NOMO-1 treated with dmso at 0.1 percent for 144 hours (cell line): ENCODE measurements around the gene B3GALT4.

Source experiments
- DNase-seq: peaks from one replicate; lab custom pipeline; 2025; ENCODE audit not compliant: unreplicated experiment; lab: John Stamatoyannopoulos, UW

B3GALT4 gene

GRCh38 chr6:33288921-33289783, 12.2 kb downstream of the B3GALT4 start, which contains the start of the genes PFDN6 and WDR46:
TSS of gene PFDN6 (plus strand) at chr6:33289601. CDS start at chr6:33289857, 256 bp downstream.
TSS of gene WDR46 (minus strand) at chr6:33289239. CDS start at chr6:33289170, 69 bp downstream.
- peak; percentile 95 for DNase-seq

GRCh38 chr6:33289784-33290315, 12.9 kb downstream of the B3GALT4 start:
- DNase-seq: peak; percentile 18

- no peak for DNase-seq
Measured at GRCh38 chr6:33290459-33290858, 13.5 kb downstream of the B3GALT4 start.

GRCh38 chr6:33292996-33293682, 16.2 kb downstream of the B3GALT4 start:
- DNase-seq: no peak

- DNase-seq: no peak
Measured at GRCh38 chr6:33294086-33294823, 17.3 kb downstream of the B3GALT4 start.

- no peak for DNase-seq
Measured at GRCh38 chr6:33295621-33296369, 18.9 kb downstream of the B3GALT4 start.

GRCh38 chr6:33296797-33297405, 20.0 kb downstream of the B3GALT4 start:
- DNase-seq: no peak

- peak; percentile 21 for DNase-seq
Measured at GRCh38 chr6:33297406-33297955, 20.6 kb downstream of the B3GALT4 start.

- peak; percentile 50 for DNase-seq
Measured at GRCh38 chr6:33297956-33298772, 21.2 kb downstream of the B3GALT4 start.

- DNase-seq: peak; percentile 80
Measured at GRCh38 chr6:33298773-33299236, 21.9 kb downstream of the B3GALT4 start, which contains the start of gene RGL2. TSS of gene RGL2 (minus strand) at chr6:33298942. CDS start at chr6:33298610, 332 bp downstream.

- DNase-seq: peak; percentile 82
Measured at GRCh38 chr6:33299237-33299944, 22.5 kb downstream of the B3GALT4 start.

GRCh38 chr6:33301877-33302276, 25.0 kb downstream of the B3GALT4 start:
- no peak for DNase-seq

- no peak for DNase-seq
Measured at GRCh38 chr6:33304216-33304615, 27.3 kb downstream of the B3GALT4 start.

GRCh38 chr6:33305052-33305451, 28.1 kb downstream of the B3GALT4 start:
- no peak for DNase-seq

GRCh38 chr6:33306356-33306755, 29.4 kb downstream of the B3GALT4 start:
- DNase-seq: no peak

GRCh38 chr6:33312361-33313104, 35.6 kb downstream of the B3GALT4 start:
- DNase-seq: peak; percentile 80

GRCh38 chr6:33313105-33313708, 36.3 kb downstream of the B3GALT4 start:
- peak; percentile 47 for DNase-seq
